HG03280 (cell line): ENCODE results near the gene MORF4L2.
"Not testable (repeated sequence)": the region's sequence is repeated elsewhere in the genome, so short reads cannot be mapped to it uniquely, and the experiment has no call there.

Experiments used
- ATAC-seq: cut with Tn5 transposase; IDR thresholded peaks from one replicate; pipeline ENCODE4 v1.9.1; 2021; ENCODE audit warnings: mild to moderate bottlenecking, moderate library complexity; ENCODE audit not compliant: unreplicated experiment

Gene MORF4L2

GRCh38 chrX:103681443-103681842 is 5.1 kb downstream of the MORF4L2 start:
- ATAC-seq: no peak

- no peak for ATAC-seq
Observed at GRCh38 chrX:103678199-103678993, 8.1 kb downstream of the MORF4L2 start.

- ATAC-seq: no peak
Observed at GRCh38 chrX:103674531-103675454, 11.7 kb downstream of the MORF4L2 start.

GRCh38 chrX:103669745-103670144 is 16.8 kb downstream of the MORF4L2 start:
- ATAC-seq: no peak

GRCh38 chrX:103666202-103667107 is 20.0 kb downstream of the MORF4L2 start:
- no peak for ATAC-seq

- no peak for ATAC-seq
Observed at GRCh38 chrX:103663981-103664762, 22.3 kb downstream of the MORF4L2 start.

- ATAC-seq: not testable (repeated sequence)
Observed at GRCh38 chrX:103659460-103659859, 27.0 kb downstream of the MORF4L2 start.

GRCh38 chrX:103658681-103659433 is 27.6 kb downstream of the MORF4L2 start:
- no peak for ATAC-seq

- not testable (repeated sequence) for ATAC-seq
Observed at GRCh38 chrX:103657066-103657465, 29.4 kb downstream of the MORF4L2 start.

GRCh38 chrX:103656617-103657016 is 29.9 kb downstream of the MORF4L2 start:
- no peak for ATAC-seq

- ATAC-seq: not testable (repeated sequence)
Observed at GRCh38 chrX:103655230-103656000, 31.1 kb downstream of the MORF4L2 start.

- no peak for ATAC-seq
Observed at GRCh38 chrX:103651151-103651773, 35.2 kb downstream of the MORF4L2 start.

GRCh38 chrX:103647630-103648029 is 38.9 kb downstream of the MORF4L2 start:
- no peak for ATAC-seq

- no peak for ATAC-seq
Observed at GRCh38 chrX:103644125-103644524, 42.4 kb downstream of the MORF4L2 start.

- no peak for ATAC-seq
Observed at GRCh38 chrX:103640401-103641155, 45.9 kb downstream of the MORF4L2 start.

- ATAC-seq: not testable (repeated sequence)
Observed at GRCh38 chrX:103638479-103639346, 47.8 kb downstream of the MORF4L2 start.
